IMR-90 (cell line): ENCODE results near the gene KLK13. TPM values are rescaled to one million over a fixed set of nuclear protein-coding genes. Genes with fewer than 3 reads are reported as not detected.

Experiments
- ATAC-seq: fragments of 200-7000 bp; cut with Tn5 transposase; 2 replicates; pipeline ENCODE4 v1.9.1; 2020; ENCODE audit warnings: low read depth, mild to moderate bottlenecking, moderate library complexity
- BruUV-seq: library from RNA; stranded (reverse); fragments of 400-500 nt; replicated peaks from 2 replicates; lab custom pipeline; 2021; lab: Mats Ljungman, UMichigan
- CTCF ChIA-PET: fragments of 300-600 bp; formaldehyde crosslinking; extraction: SDS; loops from one replicate; lab custom pipeline; 2021; ENCODE audit warnings: antibody characterized with exemption; lab: Yijun Ruan, JAX
- POLR2A ChIA-PET: fragments of 300-600 bp; sonication (Branson Sonifier 250); formaldehyde crosslinking; loops from one replicate; lab custom pipeline; 2022; ENCODE audit warnings: antibody characterized with exemption; ENCODE audit not compliant: unreplicated experiment; lab: Charles Lee
- DNase-seq: peaks from one replicate; pipeline ENCODE4 v3.0.0; 2013
- H2AFZ ChIP-seq: replicated peaks from 2 replicates; pipeline ENCODE3; 2013; ENCODE audit warnings: low read length, mild to moderate bottlenecking; ENCODE audit not compliant: poor library complexity
- H2AK5ac ChIP-seq: 2 replicates; pipeline ENCODE4 v1.6.1; 2013; ENCODE audit warnings: low read depth, low read length, inconsistent platforms
- H2AK9ac ChIP-seq: replicated peaks from 2 replicates; pipeline ENCODE3; 2013; ENCODE audit warnings: mild to moderate bottlenecking, low read depth, low read length, moderate library complexity; ENCODE audit not compliant: poor library complexity
- H2BK120ac ChIP-seq: 2 replicates; pipeline ENCODE4 v1.6.1; 2013; ENCODE audit warnings: low read depth, low read length, inconsistent platforms
- H2BK15ac ChIP-seq: 3 replicates; pipeline ENCODE4 v1.6.1; 2013; ENCODE audit warnings: low read depth, low read length, inconsistent platforms
- H2BK20ac ChIP-seq: 2 replicates; pipeline ENCODE4 v1.6.1; 2013; ENCODE audit warnings: low read depth, mild to moderate bottlenecking, inconsistent platforms, low read length, moderate library complexity
- H2BK5ac ChIP-seq: 2 replicates; pipeline ENCODE4 v1.6.1; 2013; ENCODE audit warnings: mild to moderate bottlenecking, low read depth, low read length, inconsistent platforms; ENCODE audit not compliant: poor library complexity, severe bottlenecking
- H3K14ac ChIP-seq: replicated peaks from 2 replicates; pipeline ENCODE4 v1.6.1; 2013; ENCODE audit warnings: low read depth, low read length, inconsistent platforms
- H3K18ac ChIP-seq: 2 replicates; pipeline ENCODE4 v1.6.1; 2013; ENCODE audit warnings: low read depth, low read length, control low read depth
- H3K23ac ChIP-seq: 2 replicates; pipeline ENCODE4 v1.6.1; 2013; ENCODE audit warnings: low read depth, low read length, inconsistent platforms
- H3K27ac ChIP-seq: 2 replicates; pipeline ENCODE4 v1.5.1; 2013; ENCODE audit warnings: mild to moderate bottlenecking, control low read depth, low read length; ENCODE audit not compliant: insufficient read depth
- H3K27me3 ChIP-seq: 2 replicates; pipeline ENCODE4 v1.6.1; 2013; ENCODE audit warnings: low read length; ENCODE audit not compliant: control insufficient read depth, insufficient read depth
- H3K36me3 ChIP-seq: 2 replicates; pipeline ENCODE4 v1.6.1; 2013; ENCODE audit warnings: low read length, mixed read lengths; ENCODE audit not compliant: control insufficient read depth, insufficient read depth
- H3K4ac ChIP-seq: 2 replicates; pipeline ENCODE4 v1.6.1; 2013; ENCODE audit warnings: low read depth, low read length, inconsistent platforms
- H3K4me1 ChIP-seq: 2 replicates; pipeline ENCODE4 v1.6.1; 2013; ENCODE audit warnings: low read length, mixed read lengths; ENCODE audit not compliant: control insufficient read depth, insufficient read depth
- H3K4me2 ChIP-seq: 2 replicates; pipeline ENCODE4 v1.6.1; 2013; ENCODE audit warnings: low read depth, mild to moderate bottlenecking, control low read depth, low read length, moderate library complexity
- H3K4me3 ChIP-seq: 2 replicates; pipeline ENCODE4 v1.5.1; 2013; ENCODE audit warnings: low read depth, mild to moderate bottlenecking, control low read depth, low read length, moderate library complexity; ENCODE audit not compliant: insufficient read depth
- H3K56ac ChIP-seq: 2 replicates; pipeline ENCODE4 v1.6.1; 2013; ENCODE audit warnings: low read length, inconsistent platforms; ENCODE audit not compliant: insufficient read depth; ENCODE audit errors: extremely low read depth
- H3K79me1 ChIP-seq, 2 experiments: 2 replicates each; pipeline ENCODE4 v1.6.1; 2013; ENCODE audit warnings: low read length in 2 of 2, inconsistent platforms in 1 of 2, low read depth in 1 of 2
- H3K9ac ChIP-seq: 2 replicates; pipeline ENCODE4 v1.6.1; 2013; ENCODE audit warnings: low read depth, low read length, control low read depth
- H3K9me1 ChIP-seq: 2 replicates; pipeline ENCODE4 v1.6.1; 2013; ENCODE audit warnings: low read length, inconsistent platforms; ENCODE audit not compliant: insufficient read depth
- H3K9me3 ChIP-seq: 2 replicates; pipeline ENCODE4 v1.6.1; 2013; ENCODE audit warnings: low read length; ENCODE audit not compliant: control insufficient read depth, insufficient read depth
- H4K20me1 ChIP-seq: 2 replicates; pipeline ENCODE4 v1.6.1; 2013; ENCODE audit warnings: low read length, inconsistent platforms; ENCODE audit not compliant: insufficient read depth
- H4K5ac ChIP-seq: 2 replicates; pipeline ENCODE4 v1.6.1; 2013; ENCODE audit warnings: mild to moderate bottlenecking, low read depth, low read length, control low read depth
- H4K8ac ChIP-seq, 2 experiments: 2 replicates each; pipeline ENCODE4 v1.6.1; 2013; ENCODE audit warnings: low read depth in 2 of 2, low read length in 2 of 2, control low read depth in 1 of 2, inconsistent platforms in 1 of 2
- H4K91ac ChIP-seq: 2 replicates; pipeline ENCODE4 v1.6.1; 2013; ENCODE audit warnings: low read depth, low read length, inconsistent platforms; ENCODE audit not compliant: insufficient read depth
- MAZ ChIP-seq: IDR thresholded peaks from 2 replicates; pipeline ENCODE4 v1.6.1; 2012; ENCODE audit warnings: low read depth, mild to moderate bottlenecking, low read length, improper control_type of control experiment, moderate library complexity, borderline replicate concordance
- RCOR1 ChIP-seq: IDR thresholded peaks from 2 replicates; pipeline ENCODE4 v1.6.1; 2012; ENCODE audit warnings: mild to moderate bottlenecking, low read length, improper control_type of control experiment; ENCODE audit not compliant: insufficient replicate concordance
- WGBS, 2 experiments: methylation state at CpG; one replicate each; pipeline versions ENCODE4 v1.1.5 to v1.1.7; 2013; ENCODE audit warnings: missing lambda C conversion rate in 2 of 2; ENCODE audit not compliant: insufficient read length in 1 of 2; ENCODE audit errors: extremely low coverage in 2 of 2; 5-methylcytosine and 5-hydroxymethylcytosine counted together
- dilution Hi-C: fragments of 300-500 bp; cut with HindIII; formaldehyde crosslinking; loops from one replicate; pipeline ENCODE4 v1.14.3; 2018; ENCODE audit warnings: low sequenced_read_pairs; ENCODE audit not compliant: unreplicated experiment
- in situ Hi-C: fragments of 300-500 bp; cut with MboI; formaldehyde crosslinking; loops from 3 replicates; pipeline ENCODE4 v1.14.3; 2019; ENCODE audit warnings: low sequenced_read_pairs, inconsistent platforms, mixed read lengths
- intact Hi-C: fragments of 100-400 bp; cut with micrococcal nuclease; formaldehyde crosslinking; loops from 2 replicates; pipeline ENCODE4 v1.10.0; 2022
- polyA plus RNA-seq, 3 experiments: library from polyadenylated mRNA; depleted of rRNA; stranded (reverse); fragments of >200 nt; gene quantifications; 2 replicates each; pipeline ENCODE4 v1.2.3, GENCODE V29; 2012; ENCODE audit warnings: low replicate concordance in 1 of 3
- total RNA-seq: library from RNA; depleted of rRNA; stranded (reverse); fragments of >200 nt; gene quantifications from 2 replicates; pipeline ENCODE4 v1.2.3, GENCODE V29; 2012

The KLK13 gene
- total and polyA plus RNA-seq, 2 of the 4 experiments (the other 2 are of a cell fraction): not detected

- POLR2A ChIA-PET: no interaction called here
- Histone ChIP-seq H4K91ac (no peak overlapping the region), H3K18ac (no peak overlapping the region), H3K9ac (no peak overlapping the region), H3K4ac (no peak overlapping the region), H3K4me3 (no peak overlapping the region), H4K8ac (no peak overlapping the region), H3K9me3 (peaks cover 2% of the 10 kb centered on the region), H2BK120ac (no peak overlapping the region), H2AK9ac (no peak overlapping the region), H3K36me3 (no peaks in the 10 kb centered on the region), H3K56ac (no peak overlapping the region), H3K9me1 (no peaks in the 10 kb centered on the region), H3K79me1 (no peaks in the 10 kb centered on the region), H3K4me1 (no peaks in the 10 kb centered on the region), H3K14ac (no peak overlapping the region), H2BK20ac (no peak overlapping the region), H2BK15ac (no peak overlapping the region), H4K20me1 (no peaks in the 10 kb centered on the region), H2AFZ (no peak overlapping the region), H3K27me3 (no peaks in the 10 kb centered on the region), H3K23ac (no peak overlapping the region), H3K27ac (no peak overlapping the region), H3K4me2 (no peak overlapping the region), H4K5ac (no peak overlapping the region), H2AK5ac (no peak overlapping the region), H2BK5ac (no peak overlapping the region)
- ATAC-seq (no peak), DNase-seq (no peak)
- BruUV-seq: no TSS peak
- CTCF ChIA-PET: no interaction called here
- in situ Hi-C loops: no loop called here
- TF ChIP-seq MAZ (no peak), RCOR1 (no peak)
- intact Hi-C loops: loop anchor here (10.0 kb wide), 1 partner anchor 655 kb away; no protein-coding TSS in a partner anchor
- WGBS, 2 experiments: 30% methylated on average over 2 of the region's 4 CpGs; no CpG with 5 or more reads in 1 of the 2 experiments
- dilution Hi-C loops: no loop called here
Measured at GRCh38 chr19:51010066-51010795, 54.7 kb downstream of the KLK13 start.
